Measurements from ENCODE around the gene DET1.

- TF ChIP-seq CTCF (IDR thresholded peaks at IDR 0.05; ENCODE audit: low read depth, low read length, poor library complexity, severe bottlenecking): no peak
- no peak for TF ChIP-seq EZH2phosphoT487 (IDR thresholded peaks at IDR 0.05; ENCODE audit: borderline replicate concordance, low read length)
Observed at GRCh38 chr15:88538972-88539371, 7.5 kb downstream of the DET1 start.
